GM18909 (cell line): ENCODE results near the gene ATP5F1E.
"Not testable (repeated sequence)": the region's sequence is repeated elsewhere in the genome, so short reads cannot be mapped to it uniquely, and the experiment has no call there.

ENCODE experiments used
- ATAC-seq: cut with Tn5 transposase; IDR thresholded peaks from one replicate; pipeline ENCODE4 v1.9.1; 2021; ENCODE audit warnings: mild to moderate bottlenecking; ENCODE audit not compliant: unreplicated experiment, poor library complexity

Gene ATP5F1E

GRCh38 chr20:59022754-59023153, 9.4 kb downstream of the ATP5F1E start:
- no peak for ATAC-seq

- ATAC-seq = no peak
Measured at GRCh38 chr20:59020938-59021551, 11.1 kb downstream of the ATP5F1E start.

- no peak for ATAC-seq
Measured at GRCh38 chr20:59019217-59019616, 12.9 kb downstream of the ATP5F1E start, which contains the start of gene TUBB1. Gene TUBB1, plus strand, starts transcription at chr20:59019429. Its CDS starts 94 bp downstream, at chr20:59019523.

DNA sequence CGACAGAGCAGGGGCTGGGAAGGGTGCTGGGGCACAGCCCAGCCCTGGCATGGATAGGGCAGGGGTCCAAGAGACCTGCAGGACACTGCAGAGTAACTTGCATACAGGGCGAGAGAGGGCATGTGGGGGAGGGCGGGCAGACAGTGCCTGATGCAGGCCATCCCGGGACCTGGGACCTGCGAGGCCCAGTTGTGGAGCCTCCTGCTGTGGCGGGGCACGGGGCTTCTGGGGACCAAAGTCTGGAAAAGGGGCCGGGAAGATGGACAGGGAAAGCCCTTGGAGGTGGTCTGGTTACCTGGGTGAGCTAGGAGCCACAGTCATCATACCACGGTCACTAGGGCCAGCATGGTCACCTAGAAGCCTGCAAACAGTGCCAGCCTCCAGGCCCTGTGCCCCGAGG, 13.3 kb downstream of the ATP5F1E start:
- no peak for ATAC-seq

- ATAC-seq = no peak
Measured at GRCh38 chr20:59017493-59018231, 14.5 kb downstream of the ATP5F1E start.

DNA sequence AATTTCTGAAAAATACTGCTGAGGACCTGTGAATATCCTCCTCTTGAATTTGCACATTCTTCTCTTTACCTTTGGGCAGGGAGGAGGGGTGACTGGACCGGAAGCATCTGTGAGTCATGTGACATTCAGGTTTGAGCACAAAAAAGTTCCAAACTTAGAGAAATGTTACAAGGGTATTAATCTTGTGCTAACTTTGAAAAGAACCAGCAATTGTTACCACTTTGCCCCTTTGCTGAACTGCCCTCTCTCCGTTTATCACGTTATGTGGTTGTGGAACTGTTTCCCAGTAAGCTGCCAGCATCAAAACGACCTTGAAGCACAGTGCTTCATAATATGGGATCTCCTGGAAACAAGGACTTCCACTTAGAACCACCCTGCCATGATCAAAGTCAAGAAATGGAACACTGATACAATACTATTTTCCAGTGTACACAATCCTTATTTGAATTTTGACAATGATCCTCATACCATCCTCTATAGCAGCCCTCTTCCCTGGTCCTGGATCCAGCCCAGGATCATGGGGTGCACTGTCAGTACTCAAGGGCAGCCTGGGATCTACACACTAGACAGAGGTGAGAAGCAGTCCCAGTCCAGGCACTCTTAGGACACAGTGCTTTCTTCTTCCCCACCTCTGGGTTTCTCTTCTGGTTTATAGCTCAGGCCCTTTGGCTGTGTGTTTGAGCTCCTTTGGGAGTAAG, 15.2 kb downstream of the ATP5F1E start:
- no peak for ATAC-seq

DNA sequence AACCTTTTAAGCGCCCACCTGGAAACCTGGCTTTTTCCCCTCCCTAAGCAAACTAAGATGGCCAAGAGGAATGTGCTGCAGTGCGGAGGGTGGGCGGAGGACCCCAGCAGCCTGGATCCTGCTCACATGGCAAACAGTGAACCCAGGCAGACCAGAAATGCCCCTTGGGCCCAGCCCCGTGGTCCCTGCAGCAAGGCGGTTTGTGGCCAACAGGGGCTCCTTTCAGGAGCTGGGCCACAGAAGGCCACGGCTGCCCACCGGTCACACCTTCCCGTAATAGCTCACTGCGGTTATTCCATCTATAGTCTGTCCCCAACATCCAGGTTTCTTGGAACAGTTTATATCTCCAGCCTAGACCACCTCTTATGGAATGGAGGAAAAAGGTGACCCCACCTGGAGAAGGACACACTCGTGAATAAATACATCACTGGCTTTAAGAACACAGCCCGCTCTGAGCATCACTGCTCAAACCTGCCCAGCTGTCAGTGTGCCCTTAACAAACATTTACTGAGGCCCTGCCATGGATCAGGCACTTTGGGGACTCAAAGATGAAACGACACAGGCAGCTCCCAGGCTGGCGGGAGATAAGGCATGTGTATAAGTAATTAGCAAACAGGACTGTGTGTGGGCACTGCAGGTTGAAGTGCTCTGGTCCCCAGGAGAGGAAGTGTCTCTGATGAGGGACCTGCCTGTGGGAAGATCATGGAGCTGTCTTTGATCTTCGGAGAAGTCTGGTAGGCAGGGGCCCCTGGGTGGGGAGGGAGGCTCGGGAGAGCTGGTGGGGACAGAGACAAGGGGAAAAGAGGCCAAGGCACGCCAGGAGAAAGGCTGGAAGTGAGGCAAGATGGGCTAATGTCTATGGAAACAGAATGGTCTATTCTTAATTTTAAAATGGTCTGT, 16.1 kb downstream of the ATP5F1E start:
- no peak for ATAC-seq

- ATAC-seq = no peak
Measured at GRCh38 chr20:59015411-59015810, 16.7 kb downstream of the ATP5F1E start.

DNA sequence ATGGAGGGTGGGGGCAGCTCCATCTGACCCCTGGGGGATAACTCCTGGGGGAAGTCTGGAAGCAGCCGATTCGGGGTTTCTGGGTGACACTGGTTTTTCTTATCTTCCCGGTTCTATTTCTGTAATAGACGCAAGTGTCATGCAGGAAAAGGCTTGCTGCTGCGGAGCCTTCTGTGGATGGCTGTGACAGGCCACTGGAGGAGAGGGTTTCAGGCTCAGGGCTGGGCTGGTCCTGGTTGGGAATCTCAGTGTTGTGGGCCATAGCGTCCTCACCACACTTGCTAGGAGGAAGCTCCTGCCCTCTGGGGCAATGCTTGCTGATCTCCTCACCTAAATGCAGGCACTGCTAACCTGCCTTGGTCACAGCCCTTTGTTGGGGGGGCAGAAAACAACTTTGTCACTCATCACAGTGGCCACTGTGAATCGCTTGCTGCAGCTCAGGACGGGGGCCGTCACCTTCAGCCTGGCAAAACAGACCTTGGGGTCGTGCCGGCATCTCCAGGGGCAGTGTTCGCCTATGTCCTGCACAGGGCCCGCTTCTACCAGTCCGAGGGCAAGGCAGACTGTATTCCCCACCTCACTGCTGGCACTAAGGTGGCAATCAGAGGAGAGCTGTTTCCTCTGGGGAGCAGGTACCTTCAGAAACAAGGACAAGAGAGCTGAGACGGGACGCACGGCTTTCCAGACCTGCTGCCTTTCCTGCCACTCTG, 17.3 kb downstream of the ATP5F1E start:
- ATAC-seq = no peak

GRCh38 chr20:59013959-59014608, 18.1 kb downstream of the ATP5F1E start:
- ATAC-seq = no peak

DNA sequence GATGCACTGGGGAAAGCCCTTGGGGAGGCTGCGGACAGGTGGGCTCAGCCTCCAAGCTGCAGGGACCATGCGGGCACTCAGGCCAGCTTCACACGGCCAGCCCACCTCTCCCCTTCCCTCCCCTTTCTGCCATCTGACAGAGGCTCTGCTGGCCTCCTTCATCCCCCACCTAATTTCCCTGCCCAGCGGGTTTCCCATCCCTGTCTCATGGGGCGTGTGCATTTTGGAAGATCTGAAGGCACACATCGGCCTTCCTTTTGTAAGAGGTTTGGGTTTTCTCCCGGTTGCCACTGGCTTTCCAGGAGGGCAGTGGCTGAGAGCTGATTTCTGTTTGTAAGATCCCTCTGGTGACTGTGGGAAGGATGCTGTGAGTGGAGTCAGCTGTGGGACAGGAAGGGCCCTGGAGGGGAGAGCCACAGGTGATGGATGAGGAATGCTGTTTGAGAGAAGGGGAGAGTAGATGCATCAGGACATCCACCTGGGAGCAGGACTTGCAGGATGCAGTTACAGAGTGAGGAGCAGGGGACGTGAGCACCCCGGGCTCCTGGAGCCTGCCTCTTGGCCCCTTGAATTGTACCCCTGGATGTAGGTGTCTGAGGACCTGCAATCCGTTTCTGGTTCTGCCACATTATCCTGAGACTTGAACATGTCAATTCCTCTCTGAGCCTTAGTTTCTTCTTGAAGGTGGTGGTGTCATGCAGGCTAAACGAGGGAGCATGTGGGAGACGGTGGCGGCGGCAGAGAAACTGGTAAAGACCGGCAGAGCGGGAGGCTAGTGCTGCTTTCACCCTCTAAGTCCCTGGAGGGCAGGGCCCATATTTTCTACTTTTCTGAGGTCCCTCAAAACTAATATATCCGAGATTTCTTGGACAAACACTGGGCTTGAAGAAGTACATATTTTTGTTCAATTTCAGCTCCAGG, 18.8 kb downstream of the ATP5F1E start:
- no peak for ATAC-seq

DNA sequence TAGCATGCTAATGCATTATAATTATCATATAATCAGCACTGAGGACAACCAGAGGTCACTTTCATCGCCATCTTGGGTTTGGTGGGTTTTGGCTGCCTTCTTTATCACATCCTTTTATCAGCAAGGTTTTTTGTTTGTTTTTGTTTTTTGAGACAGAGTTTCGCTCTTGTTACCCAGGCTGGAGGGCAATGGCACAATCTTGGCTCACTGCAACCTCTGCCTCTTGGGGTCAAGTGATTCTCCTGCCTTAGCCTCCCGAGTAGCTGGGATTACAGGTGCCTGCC, 20.3 kb downstream of the ATP5F1E start:
- ATAC-seq = not testable (repeated sequence)

DNA sequence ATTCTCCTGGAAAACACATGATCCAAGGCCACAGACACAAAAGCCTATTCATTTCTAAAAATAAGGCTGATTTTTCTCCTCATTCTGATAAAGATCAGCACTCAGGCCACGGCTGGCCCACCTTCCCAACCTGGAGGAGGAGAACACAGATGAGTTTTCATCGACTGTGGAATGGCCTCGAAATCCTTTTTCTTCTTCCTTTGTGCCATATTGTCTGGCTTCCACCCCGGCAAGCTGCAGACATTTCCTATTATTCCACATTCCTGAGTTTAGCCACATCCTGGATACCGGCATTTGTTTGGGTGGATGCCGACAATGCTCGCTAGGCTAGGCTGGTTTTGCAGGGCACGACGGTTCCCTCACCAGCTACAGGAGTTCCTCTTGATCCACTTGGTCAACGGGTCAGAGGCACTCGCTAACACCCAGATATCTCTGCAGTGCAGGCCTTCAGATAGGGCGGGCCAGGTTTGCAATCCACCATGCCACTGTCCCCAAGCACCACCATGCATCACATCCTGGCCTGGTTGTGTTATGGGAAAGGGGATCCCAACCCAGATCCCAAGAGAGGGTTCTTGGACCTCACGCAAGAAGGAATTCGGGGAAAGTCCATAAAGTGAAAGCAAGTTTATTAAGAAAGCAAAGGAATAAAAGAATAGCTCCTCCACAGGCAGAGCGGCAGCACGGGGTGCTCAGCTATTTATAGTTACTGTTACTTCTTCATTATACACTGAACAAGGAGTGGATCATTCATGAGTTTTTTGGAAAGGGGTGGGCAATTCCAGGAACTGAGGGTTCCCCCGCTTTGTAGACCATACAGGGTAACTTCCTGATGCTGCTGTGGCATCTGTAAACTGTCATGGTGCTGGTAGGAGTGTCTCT, 20.9 kb downstream of the ATP5F1E start:
- ATAC-seq = no peak

- ATAC-seq = no peak
Measured at GRCh38 chr20:59010321-59010994, 21.7 kb downstream of the ATP5F1E start.

DNA sequence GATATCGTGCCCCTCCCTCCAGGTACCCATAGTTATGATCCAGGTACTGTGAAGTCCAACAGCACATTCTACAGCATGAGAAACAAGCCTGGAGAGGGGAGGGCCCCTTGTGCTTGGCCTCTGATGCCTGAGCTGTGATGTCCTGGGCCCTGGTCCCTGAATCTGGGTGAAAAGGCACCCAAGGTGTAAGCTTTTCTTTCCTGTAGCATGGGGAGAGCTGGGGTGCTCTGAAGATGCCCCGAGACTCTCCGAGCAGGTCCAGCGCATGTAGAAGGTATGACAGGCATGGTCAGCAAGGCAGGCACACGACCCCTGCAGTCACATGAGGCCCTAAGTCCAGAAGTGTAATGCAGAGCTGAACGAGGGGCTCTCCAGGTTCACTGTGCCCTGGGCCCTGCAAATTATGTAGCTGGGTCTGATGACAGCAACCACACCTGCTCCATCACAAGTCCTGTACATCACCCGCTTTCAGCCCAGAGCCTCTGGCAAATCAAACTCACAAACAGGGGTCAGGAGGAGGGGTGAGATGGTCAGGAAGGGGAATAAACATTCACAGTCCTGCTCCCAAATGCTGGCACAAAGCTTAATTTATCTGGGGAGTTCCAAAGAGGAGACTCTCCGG, 23.3 kb downstream of the ATP5F1E start:
- ATAC-seq = no peak

DNA sequence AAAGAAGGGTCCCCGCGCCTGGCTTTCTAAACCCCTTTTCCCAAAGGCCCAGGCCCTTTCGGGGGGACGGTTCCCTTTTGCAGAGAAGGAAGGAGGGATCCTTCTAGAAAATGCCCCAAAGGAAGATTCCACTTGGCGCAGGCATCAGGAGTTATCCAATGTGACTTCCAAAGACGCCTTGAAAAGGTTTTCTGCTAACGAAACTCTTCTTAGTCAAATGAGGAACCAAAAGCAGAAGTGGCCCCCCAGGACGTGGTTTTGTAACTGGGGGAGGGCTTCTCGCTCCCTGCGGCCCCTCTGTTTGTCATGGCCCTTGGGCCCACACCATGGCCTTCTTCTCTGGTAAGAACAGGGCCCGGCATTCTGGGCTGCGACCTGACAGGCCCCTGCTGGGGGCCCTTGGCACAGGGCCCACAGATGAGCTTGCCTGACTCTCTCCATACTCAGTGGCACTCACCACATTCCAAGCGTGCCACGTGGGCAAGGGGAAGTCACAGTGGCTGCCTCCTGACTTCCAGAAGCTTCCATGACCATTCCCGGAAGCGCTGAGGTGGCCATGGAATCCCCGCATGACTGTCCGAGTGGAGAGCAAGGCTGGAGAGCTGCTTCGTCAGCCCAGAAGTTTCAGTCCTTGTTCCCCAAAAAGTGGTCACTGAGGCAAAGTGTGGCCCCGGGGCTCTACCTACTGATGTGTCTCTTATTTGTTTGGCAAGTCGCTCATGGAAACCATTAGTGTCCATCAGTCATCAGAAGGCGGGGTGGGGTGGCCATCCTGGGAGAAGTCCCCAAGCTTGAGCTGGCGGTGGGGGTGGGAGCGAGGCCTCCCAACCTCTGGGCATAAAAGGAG, 24.2 kb downstream of the ATP5F1E start:
- peak; percentile 36 for ATAC-seq
